ENCODE measurements around the gene FAM234B. TPM values are rescaled to one million over a fixed set of nuclear protein-coding genes. Genes with fewer than 3 reads are reported as not detected.

Gene FAM234B
- total RNA-seq, 1 experiment from 2014 or later, result 25.9 TPM

DNA sequence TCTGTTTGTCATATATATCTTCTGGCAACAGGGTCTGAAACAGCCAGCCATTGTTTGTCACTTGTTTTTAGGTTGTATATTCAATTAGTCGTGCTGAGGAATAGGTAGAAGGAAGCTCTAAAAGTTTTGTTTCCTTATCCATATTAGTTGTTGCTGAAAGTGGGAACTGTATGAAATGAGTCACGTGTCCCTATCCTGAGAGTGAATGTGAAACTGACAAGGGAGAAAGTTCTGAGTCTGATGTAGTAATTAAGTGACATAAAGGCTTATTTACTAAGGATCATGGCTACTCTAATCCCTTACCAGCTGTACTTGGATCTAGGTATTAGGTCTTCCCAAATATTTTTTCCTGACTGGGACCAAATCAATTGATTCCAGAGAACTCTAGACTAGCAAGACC lies 16.4 kb downstream of the FAM234B start:
- H3K27ac Mint-ChIP-seq, result no peak overlapping the region

DNA sequence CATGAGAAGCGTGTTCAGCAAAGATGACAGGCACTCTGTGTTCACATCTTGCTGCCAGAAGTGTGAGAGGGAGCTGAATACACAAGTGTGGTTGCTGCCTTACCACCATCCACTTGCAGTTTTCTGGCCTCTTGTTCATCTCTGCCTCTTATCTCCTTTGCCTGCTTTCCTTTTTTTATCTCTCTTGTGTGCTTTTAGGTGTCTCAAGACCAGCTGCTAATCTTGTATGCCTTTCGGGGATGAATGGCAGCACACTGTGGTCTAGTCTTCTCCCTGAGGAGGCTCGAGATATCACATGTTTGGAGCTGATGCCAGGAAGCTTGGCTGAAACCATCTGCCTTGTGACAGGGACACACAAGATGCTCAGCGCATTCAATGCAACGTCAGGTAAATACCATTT lies 17.2 kb downstream of the FAM234B start:
- Mint-ChIP-seq H3K27ac (no peak overlapping the region), H3K36me3 (peaks cover 55% of the 10 kb centered on the region), H3K4me1 (peaks cover 11% of the 10 kb centered on the region), H3K9me3 (no peaks in the 10 kb centered on the region), H3K4me3 (no peak overlapping the region), H3K27me3 (ENCODE audit: low read depth) (no peaks in the 10 kb centered on the region)
- no peak for DNase-seq (ENCODE audit: low spot score)
- POLR2A ChIA-PET, result no interaction called here
- CTCF ChIA-PET, result no interaction called here
- TF ChIP-seq, protein P1, sequence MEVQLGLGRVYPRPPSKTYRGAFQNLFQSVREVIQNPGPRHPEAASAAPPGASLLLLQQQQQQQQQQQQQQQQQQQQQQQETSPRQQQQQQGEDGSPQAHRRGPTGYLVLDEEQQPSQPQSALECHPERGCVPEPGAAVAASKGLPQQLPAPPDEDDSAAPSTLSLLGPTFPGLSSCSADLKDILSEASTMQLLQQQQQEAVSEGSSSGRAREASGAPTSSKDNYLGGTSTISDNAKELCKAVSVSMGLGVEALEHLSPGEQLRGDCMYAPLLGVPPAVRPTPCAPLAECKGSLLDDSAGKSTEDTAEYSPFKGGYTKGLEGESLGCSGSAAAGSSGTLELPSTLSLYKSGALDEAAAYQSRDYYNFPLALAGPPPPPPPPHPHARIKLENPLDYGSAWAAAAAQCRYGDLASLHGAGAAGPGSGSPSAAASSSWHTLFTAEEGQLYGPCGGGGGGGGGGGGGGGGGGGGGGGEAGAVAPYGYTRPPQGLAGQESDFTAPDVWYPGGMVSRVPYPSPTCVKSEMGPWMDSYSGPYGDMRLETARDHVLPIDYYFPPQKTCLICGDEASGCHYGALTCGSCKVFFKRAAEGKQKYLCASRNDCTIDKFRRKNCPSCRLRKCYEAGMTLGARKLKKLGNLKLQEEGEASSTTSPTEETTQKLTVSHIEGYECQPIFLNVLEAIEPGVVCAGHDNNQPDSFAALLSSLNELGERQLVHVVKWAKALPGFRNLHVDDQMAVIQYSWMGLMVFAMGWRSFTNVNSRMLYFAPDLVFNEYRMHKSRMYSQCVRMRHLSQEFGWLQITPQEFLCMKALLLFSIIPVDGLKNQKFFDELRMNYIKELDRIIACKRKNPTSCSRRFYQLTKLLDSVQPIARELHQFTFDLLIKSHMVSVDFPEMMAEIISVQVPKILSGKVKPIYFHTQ (CRISPR knock-in tag; IDR thresholded peaks at IDR 0.05), result no peak
- TF ChIP-seq ZNF138 (CRISPR knock-in tag; conservative IDR thresholded peaks at IDR 0.05) (no peak), ZNF232 (CRISPR knock-in tag; IDR thresholded peaks at IDR 0.05) (no peak), JAZF1 (CRISPR knock-in tag; IDR thresholded peaks at IDR 0.05) (no peak), CBFB (CRISPR knock-in tag; IDR thresholded peaks at IDR 0.05; ENCODE audit: low read depth) (no peak), ZBTB21 (CRISPR knock-in tag; IDR thresholded peaks at IDR 0.05; ENCODE audit: borderline replicate concordance) (no peak), FOXJ3 (CRISPR knock-in tag; IDR thresholded peaks at IDR 0.05; ENCODE audit: borderline replicate concordance) (no peak), RORB (CRISPR knock-in tag; IDR thresholded peaks at IDR 0.05) (no peak), NR2C2 (CRISPR knock-in tag; IDR thresholded peaks at IDR 0.05) (no peak)
- TF ChIP-seq, protein P2, sequence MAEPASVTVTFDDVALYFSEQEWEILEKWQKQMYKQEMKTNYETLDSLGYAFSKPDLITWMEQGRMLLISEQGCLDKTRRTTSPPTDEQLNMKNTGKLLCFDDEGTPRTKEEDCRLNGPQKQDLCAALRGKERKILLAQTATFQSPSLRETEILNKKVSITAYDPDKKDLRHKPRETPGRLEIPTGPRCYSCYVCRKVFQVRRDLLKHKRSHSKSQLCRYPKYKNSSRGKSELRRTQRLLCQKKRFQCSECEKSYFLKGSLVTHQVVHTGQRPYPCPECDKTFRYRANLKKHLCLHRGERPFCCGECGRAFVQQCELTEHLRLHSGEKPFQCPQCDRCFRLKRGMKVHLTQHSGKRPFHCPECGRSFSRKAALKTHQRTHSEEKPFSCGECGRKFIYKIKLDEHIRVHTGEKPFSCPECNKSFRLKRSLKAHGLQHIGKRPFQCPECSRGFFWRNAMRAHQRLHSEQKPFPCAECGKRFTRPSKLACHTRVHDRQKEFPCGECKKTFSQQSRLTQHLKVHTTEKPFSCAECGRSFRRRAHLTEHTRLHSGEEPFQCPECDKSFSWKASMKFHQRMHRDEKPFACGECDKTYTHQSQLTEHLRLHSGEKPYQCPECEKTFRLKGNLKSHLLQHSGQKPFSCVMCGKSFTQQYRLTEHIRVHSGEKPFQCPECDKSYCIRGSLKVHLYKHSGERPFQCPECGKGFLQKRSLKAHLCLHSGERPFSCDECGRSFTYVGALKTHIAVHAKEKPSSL (CRISPR knock-in tag; conservative IDR thresholded peaks at IDR 0.05), result no peak
- TF ChIP-seq, protein P3, sequence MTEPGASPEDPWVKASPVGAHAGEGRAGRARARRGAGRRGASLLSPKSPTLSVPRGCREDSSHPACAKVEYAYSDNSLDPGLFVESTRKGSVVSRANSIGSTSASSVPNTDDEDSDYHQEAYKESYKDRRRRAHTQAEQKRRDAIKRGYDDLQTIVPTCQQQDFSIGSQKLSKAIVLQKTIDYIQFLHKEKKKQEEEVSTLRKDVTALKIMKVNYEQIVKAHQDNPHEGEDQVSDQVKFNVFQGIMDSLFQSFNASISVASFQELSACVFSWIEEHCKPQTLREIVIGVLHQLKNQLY (CRISPR knock-in tag; IDR thresholded peaks at IDR 0.05), result no peak
- ATAC-seq, result no peak

More for the DNA sequence above, 16.4 kb downstream of the FAM234B start:
- Mint-ChIP-seq H3K9me3 (no peaks in the 10 kb centered on the region), H3K36me3 (peaks cover 62% of the 10 kb centered on the region), H3K4me1 (peaks cover 14% of the 10 kb centered on the region), H3K4me3 (no peak overlapping the region), H3K27me3 (ENCODE audit: low read depth) (no peaks in the 10 kb centered on the region)
- CTCF ChIA-PET, result no interaction called here
- POLR2A ChIA-PET, result no interaction called here
- TF ChIP-seq ELF4 (CRISPR knock-in tag; IDR thresholded peaks at IDR 0.05; ENCODE audit: low read depth) (no peak), ZNF423 (CRISPR knock-in tag; IDR thresholded peaks at IDR 0.05) (no peak), ATF1 (CRISPR knock-in tag; IDR thresholded peaks at IDR 0.05) (no peak), MXD4 (CRISPR knock-in tag; IDR thresholded peaks at IDR 0.05; ENCODE audit: borderline replicate concordance) (no peak)
- TF ChIP-seq, protein P4, sequence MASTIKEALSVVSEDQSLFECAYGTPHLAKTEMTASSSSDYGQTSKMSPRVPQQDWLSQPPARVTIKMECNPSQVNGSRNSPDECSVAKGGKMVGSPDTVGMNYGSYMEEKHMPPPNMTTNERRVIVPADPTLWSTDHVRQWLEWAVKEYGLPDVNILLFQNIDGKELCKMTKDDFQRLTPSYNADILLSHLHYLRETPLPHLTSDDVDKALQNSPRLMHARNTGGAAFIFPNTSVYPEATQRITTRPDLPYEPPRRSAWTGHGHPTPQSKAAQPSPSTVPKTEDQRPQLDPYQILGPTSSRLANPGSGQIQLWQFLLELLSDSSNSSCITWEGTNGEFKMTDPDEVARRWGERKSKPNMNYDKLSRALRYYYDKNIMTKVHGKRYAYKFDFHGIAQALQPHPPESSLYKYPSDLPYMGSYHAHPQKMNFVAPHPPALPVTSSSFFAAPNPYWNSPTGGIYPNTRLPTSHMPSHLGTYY (CRISPR knock-in tag; IDR thresholded peaks at IDR 0.05), result no peak
- no peak for ATAC-seq
- DNase-seq (ENCODE audit: low spot score), result no peak

DNA sequence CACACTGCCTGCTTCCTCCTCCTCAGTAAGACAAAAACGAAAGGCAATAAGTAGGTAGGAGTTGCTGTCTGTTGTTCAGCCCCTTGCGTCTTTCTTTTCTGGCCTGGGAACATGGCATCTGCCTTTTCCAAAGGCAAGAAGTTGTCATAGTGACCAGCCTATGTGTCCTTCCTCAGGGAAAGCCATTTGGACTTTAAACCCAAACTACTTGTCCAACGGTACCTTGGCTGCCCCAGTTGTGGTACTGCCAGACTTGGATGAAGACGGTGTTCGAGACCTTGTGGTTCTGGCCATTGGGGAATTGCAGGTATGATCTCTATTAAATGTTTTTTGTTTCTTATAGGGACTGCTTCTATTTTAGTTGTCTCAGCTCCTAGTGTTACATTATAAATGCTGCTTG lies 18.5 kb downstream of the FAM234B start:
- peaks cover 11% of the 10 kb centered on the region for H3K4me1 Mint-ChIP-seq
- ChIA-PET POLR2A (no interaction called here), CTCF (no interaction called here)
- DNase-seq (ENCODE audit: low spot score) (no peak), ATAC-seq (no peak)
- H3K27ac Mint-ChIP-seq, result no peak overlapping the region
- H3K27me3 Mint-ChIP-seq (ENCODE audit: low read depth), result no peaks in the 10 kb centered on the region
- H3K4me3 Mint-ChIP-seq, result no peak overlapping the region
- H3K36me3 Mint-ChIP-seq, result peaks cover 59% of the 10 kb centered on the region
- no peaks in the 10 kb centered on the region for H3K9me3 Mint-ChIP-seq
- TF ChIP-seq FOXK1 (CRISPR knock-in tag; IDR thresholded peaks at IDR 0.05), result no peak
- no peak for TF ChIP-seq FOXP1 (CRISPR knock-in tag; IDR thresholded peaks at IDR 0.05; ENCODE audit: borderline replicate concordance)
- TF ChIP-seq, protein P5, sequence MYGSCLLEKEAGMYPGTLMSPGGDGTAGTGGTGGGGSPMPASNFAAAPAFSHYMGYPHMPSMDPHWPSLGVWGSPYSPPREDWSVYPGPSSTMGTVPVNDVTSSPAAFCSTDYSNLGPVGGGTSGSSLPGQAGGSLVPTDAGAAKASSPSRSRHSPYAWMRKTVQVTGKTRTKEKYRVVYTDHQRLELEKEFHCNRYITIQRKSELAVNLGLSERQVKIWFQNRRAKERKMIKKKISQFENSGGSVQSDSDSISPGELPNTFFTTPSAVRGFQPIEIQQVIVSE (CRISPR knock-in tag; IDR thresholded peaks at IDR 0.05; ENCODE audit: borderline replicate concordance), result no peak
- TF ChIP-seq ZNF121 (CRISPR knock-in tag; IDR thresholded peaks at IDR 0.05), result no peak
- TF ChIP-seq, protein P6, sequence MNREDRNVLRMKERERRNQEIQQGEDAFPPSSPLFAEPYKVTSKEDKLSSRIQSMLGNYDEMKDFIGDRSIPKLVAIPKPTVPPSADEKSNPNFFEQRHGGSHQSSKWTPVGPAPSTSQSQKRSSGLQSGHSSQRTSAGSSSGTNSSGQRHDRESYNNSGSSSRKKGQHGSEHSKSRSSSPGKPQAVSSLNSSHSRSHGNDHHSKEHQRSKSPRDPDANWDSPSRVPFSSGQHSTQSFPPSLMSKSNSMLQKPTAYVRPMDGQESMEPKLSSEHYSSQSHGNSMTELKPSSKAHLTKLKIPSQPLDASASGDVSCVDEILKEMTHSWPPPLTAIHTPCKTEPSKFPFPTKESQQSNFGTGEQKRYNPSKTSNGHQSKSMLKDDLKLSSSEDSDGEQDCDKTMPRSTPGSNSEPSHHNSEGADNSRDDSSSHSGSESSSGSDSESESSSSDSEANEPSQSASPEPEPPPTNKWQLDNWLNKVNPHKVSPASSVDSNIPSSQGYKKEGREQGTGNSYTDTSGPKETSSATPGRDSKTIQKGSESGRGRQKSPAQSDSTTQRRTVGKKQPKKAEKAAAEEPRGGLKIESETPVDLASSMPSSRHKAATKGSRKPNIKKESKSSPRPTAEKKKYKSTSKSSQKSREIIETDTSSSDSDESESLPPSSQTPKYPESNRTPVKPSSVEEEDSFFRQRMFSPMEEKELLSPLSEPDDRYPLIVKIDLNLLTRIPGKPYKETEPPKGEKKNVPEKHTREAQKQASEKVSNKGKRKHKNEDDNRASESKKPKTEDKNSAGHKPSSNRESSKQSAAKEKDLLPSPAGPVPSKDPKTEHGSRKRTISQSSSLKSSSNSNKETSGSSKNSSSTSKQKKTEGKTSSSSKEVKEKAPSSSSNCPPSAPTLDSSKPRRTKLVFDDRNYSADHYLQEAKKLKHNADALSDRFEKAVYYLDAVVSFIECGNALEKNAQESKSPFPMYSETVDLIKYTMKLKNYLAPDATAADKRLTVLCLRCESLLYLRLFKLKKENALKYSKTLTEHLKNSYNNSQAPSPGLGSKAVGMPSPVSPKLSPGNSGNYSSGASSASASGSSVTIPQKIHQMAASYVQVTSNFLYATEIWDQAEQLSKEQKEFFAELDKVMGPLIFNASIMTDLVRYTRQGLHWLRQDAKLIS (CRISPR knock-in tag; IDR thresholded peaks at IDR 0.05; ENCODE audit: borderline replicate concordance), result no peak

All from WTC11 (cell line).